Uterus (tissue), 4 donors: ENCODE measurements around the gene ACOXL. TPM values are rescaled to one million over a fixed set of nuclear protein-coding genes. Genes with fewer than 3 reads are reported as not detected.

Experiments
- DNase-seq, 2 donors: peaks; one replicate each; pipeline ENCODE4 v3.0.0-alpha.2; 2019 to 2020
- H3K27ac ChIP-seq, 2 donors: fragments of 200-600 bp; sonication (generic); 1 replicate in 1 of 2; 2 replicates in 1 of 2; pipeline ENCODE4 v1.5.1; 2016 to 2018
- H3K27me3 ChIP-seq, 2 donors: fragments of 200-600 bp; sonication (generic); one replicate each; pipeline ENCODE4 v1.5.1; 2018 to 2019; ENCODE audit warnings: control low read depth in 1 of 2
- H3K36me3 ChIP-seq, 2 donors: fragments of 200-600 bp; sonication (generic); one replicate each; pipeline ENCODE4 v1.5.1; 2019; ENCODE audit warnings: control low read depth in 1 of 2
- H3K4me1 ChIP-seq, 2 donors: fragments of 200-600 bp; sonication (generic); one replicate each; pipeline ENCODE4 v1.5.1; 2018 to 2019; ENCODE audit warnings: control low read depth in 1 of 2
- H3K4me3 ChIP-seq, 2 donors: fragments of 200-600 bp; sonication (generic); 1 replicate in 1 of 2; 2 replicates in 1 of 2; pipeline ENCODE4 v1.5.1; 2018 to 2019; ENCODE audit warnings: mild to moderate bottlenecking in 1 of 2
- H3K9me3 ChIP-seq, 2 donors: fragments of 200-600 bp; sonication (generic); one replicate each; pipeline ENCODE4 v1.5.1; 2019; ENCODE audit warnings: control low read depth in 1 of 2
- CTCF ChIP-seq, 4 experiments: fragments of 200-600 bp in 2 of 4; fragments of 450-650 bp in 2 of 4; sonication (generic) in 2 of 4; IDR thresholded peaks; one replicate each; pipeline ENCODE4 v1.5.1; 2016 to 2019; ENCODE audit warnings: antibody characterized with exemption in 4 of 4, mild to moderate bottlenecking in 2 of 4, moderate library complexity in 1 of 4
- POLR2A ChIP-seq, 2 donors: fragments of 450-650 bp; IDR thresholded peaks; one replicate each; pipeline ENCODE4 v1.6.1; 2016; ENCODE audit warnings: antibody characterized with exemption in 2 of 2, mild to moderate bottlenecking in 1 of 2, moderate library complexity in 1 of 2
- intact Hi-C: fragments of 100-400 bp; cut with DNase I; formaldehyde crosslinking; loops from one replicate; pipeline ENCODE4 v1.15.1; 2023; ENCODE audit warnings: low total_unique reads
- total RNA-seq, 4 donors: library from RNA; depleted of rRNA in 3 of 4; stranded (reverse); fragments of >200 nt in 3 of 4; gene quantifications; one replicate each; pipeline versions ENCODE4 v1.1.0 to v1.2.4, GENCODE V29; 2014 to 2023
- donor health status: DM: yes; HTN: yes; CAD: no.

The ACOXL gene
- total RNA-seq, 4 donors from 2014 or later = 0.18 to 0.41 TPM; not detected in 2

GRCh38 chr2:111102216-111102615 lies 369.8 kb downstream of the ACOXL start:
- Histone ChIP-seq H3K27me3 (no peaks in the 10 kb centered on the region), H3K27ac (no peak overlapping the region), H3K9me3 (no peaks in the 10 kb centered on the region), H3K4me3 (no peak overlapping the region), H3K4me1 (no peaks in the 10 kb centered on the region), H3K36me3 (no peaks in the 10 kb centered on the region)
- no peak for DNase-seq
- intact Hi-C loops = no loop called here
- TF ChIP-seq CTCF (IDR thresholded peaks at IDR 0.05) (no peak), POLR2A (IDR thresholded peaks at IDR 0.05) (no peak)

DNA sequence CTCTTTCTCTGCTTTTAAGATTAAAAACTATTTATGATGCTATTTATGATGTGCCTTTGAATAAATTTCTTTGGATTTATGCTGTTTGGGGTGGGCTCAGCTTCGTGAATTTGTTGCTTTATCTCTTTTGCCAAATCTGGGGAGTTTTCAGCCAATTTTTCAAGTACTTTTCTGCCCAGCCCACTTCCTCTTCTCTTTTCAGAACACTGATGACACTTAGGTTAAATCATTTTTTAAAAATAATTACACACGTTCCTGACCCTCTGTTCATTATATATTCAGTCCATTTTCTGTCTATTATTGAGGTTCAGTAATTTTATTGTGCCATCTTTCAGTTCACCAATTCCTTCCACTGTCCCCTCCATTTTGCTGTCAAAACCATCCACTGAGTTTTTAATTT lies 373.6 kb downstream of the ACOXL start:
- Histone ChIP-seq H3K27ac (no peak overlapping the region), H3K27me3 (no peaks in the 10 kb centered on the region), H3K9me3 (no peaks in the 10 kb centered on the region), H3K36me3 (no peaks in the 10 kb centered on the region), H3K4me3 (no peak overlapping the region), H3K4me1 (no peaks in the 10 kb centered on the region)
- DNase-seq = no peak
- no peak for TF ChIP-seq CTCF (IDR thresholded peaks at IDR 0.05)
- no peak for TF ChIP-seq POLR2A (IDR thresholded peaks at IDR 0.05)
- intact Hi-C loops = no loop called here

GRCh38 chr2:111106706-111107105 lies 374.3 kb downstream of the ACOXL start:
- intact Hi-C loops = no loop called here
- Histone ChIP-seq H3K27me3 (no peaks in the 10 kb centered on the region), H3K27ac (no peak overlapping the region)

DNA sequence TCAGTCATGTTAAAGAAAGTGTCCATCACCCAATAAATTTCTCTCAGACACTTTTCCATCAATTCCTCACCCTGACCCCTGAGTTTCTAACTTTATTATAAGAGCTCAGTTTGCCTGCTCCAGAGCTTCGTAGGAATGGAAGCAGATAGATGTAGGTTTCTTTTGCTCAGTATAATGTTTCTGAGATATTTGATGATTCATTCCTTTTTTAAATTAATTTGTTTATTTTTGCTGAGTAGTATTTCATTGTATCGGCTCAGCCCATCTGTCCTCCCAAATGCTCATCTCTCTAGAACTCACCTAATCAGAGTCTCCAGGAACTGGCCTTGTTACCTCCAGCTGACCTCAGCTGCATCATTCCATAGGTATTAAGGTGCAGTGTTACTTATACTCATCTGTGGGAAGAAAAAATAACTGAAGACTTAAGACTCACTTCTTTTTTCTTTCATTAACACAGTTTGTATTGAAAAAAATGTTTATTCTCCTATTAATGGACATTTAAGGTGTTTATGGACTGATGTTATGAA lies 376.4 kb downstream of the ACOXL start:
- H3K9me3 ChIP-seq = no peaks in the 10 kb centered on the region
- no peaks in the 10 kb centered on the region for H3K27me3 ChIP-seq
- H3K4me1 ChIP-seq = no peaks in the 10 kb centered on the region
- TF ChIP-seq CTCF (IDR thresholded peaks at IDR 0.05) = no peak
- DNase-seq = no peak
- no peak overlapping the region for H3K4me3 ChIP-seq
- intact Hi-C loops = no loop called here
- H3K36me3 ChIP-seq = no peaks in the 10 kb centered on the region
- no peak overlapping the region for H3K27ac ChIP-seq

More at GRCh38 chr2:111106706-111107105, 374.3 kb downstream of the ACOXL start:
- TF ChIP-seq POLR2A (IDR thresholded peaks at IDR 0.05) (no peak), CTCF (IDR thresholded peaks at IDR 0.05) (no peak)
- no peak overlapping the region for H3K4me3 ChIP-seq
- H3K36me3 ChIP-seq = no peaks in the 10 kb centered on the region
- H3K9me3 ChIP-seq = no peaks in the 10 kb centered on the region
- H3K4me1 ChIP-seq = no peaks in the 10 kb centered on the region
- no peak for DNase-seq

DNA sequence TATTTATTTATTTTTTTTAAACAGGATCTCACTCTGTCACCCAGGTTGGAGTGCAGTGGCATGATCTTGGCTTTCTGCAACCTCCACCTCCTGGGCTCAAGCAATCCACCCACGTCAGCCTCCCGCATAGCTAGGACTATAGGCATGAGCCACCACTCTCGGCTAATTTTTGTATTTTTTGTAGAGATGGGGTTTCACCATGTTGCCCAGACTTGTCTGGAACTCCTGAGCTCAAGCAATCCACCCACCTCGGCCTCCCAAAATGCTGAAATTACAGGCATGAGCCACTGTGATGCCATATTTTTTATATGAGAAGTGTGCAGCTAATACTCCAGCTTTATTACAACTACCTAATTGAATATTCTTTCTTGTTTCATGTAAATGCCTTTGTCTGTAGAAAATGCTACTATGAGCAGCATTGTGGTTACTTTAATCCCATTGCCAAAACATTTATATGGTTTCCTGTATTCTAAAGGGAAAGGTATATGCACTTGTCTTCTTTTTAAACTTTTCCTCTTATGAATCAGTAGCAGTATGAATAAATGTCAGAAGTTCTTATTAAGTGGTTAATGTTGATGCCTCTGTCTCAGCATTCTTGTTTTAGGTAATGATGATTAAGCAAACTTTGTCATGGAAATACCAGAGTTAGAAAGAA lies 378.9 kb downstream of the ACOXL start:
- Histone ChIP-seq H3K4me1 (no peaks in the 10 kb centered on the region), H3K36me3 (no peaks in the 10 kb centered on the region), H3K27me3 (no peaks in the 10 kb centered on the region), H3K27ac (no peak overlapping the region), H3K4me3 (no peak overlapping the region), H3K9me3 (no peaks in the 10 kb centered on the region)
- intact Hi-C loops = no loop called here
- DNase-seq = no peak
- TF ChIP-seq CTCF (IDR thresholded peaks at IDR 0.05) = no peak
- TF ChIP-seq POLR2A (IDR thresholded peaks at IDR 0.05) = no peak
